IPS-15b (cell line): Measurements from ENCODE around the gene IL22RA1.

Source experiments
- H3K27me3 ChIP-seq: one replicate; pipeline ENCODE4 v1.6.1; 2013; ENCODE audit warnings: low read length; ENCODE audit not compliant: control insufficient read depth, insufficient read depth
- H3K36me3 ChIP-seq: one replicate; pipeline ENCODE4 v1.6.1; 2013; ENCODE audit warnings: low read length; ENCODE audit not compliant: control insufficient read depth, insufficient read depth
- H3K4me1 ChIP-seq: one replicate; pipeline ENCODE4 v1.6.1; 2013; ENCODE audit warnings: mild to moderate bottlenecking, low read length; ENCODE audit not compliant: control insufficient read depth, insufficient read depth
- H3K4me3 ChIP-seq: one replicate; pipeline ENCODE4 v1.5.1; 2013; ENCODE audit warnings: low read depth, low read length
- H3K9ac ChIP-seq: one replicate; pipeline ENCODE4 v1.6.1; 2013; ENCODE audit warnings: low read depth, mild to moderate bottlenecking, low read length
- H3K9me3 ChIP-seq: one replicate; pipeline ENCODE4 v1.6.1; 2013; ENCODE audit warnings: mild to moderate bottlenecking, low read length; ENCODE audit not compliant: control insufficient read depth, insufficient read depth

IL22RA1 gene

DNA sequence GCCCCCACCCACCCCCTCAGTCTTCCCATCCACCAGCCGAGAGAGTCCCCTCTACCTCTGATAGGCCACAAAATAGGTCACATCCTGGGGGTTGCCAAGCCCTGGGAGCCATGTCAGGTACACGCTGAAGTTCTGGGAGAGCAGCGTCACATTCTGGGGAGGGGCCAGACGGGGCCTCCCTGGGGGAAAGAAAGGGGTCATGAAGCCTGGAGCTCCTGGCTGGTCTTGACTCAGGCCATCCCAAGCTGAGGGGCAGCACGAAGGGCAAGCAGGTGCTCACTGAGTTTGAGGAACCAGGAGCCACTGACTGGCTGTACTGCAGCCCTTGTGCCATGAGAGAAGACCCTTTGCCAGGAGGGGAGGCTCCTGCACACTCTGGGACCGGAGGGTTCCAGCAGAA lies 37.7 kb upstream of the IL22RA1 start:
- Histone ChIP-seq H3K9ac (no peak overlapping the region), H3K27me3 (no peaks in the 10 kb centered on the region), H3K9me3 (no peaks in the 10 kb centered on the region), H3K4me1 (peaks cover 3% of the 10 kb centered on the region), H3K36me3 (no peaks in the 10 kb centered on the region), H3K4me3 (no peak overlapping the region)

- no peak overlapping the region for H3K4me3 ChIP-seq
- peaks cover 3% of the 10 kb centered on the region for H3K4me1 ChIP-seq
- H3K36me3 ChIP-seq: no peaks in the 10 kb centered on the region
- H3K27me3 ChIP-seq: no peaks in the 10 kb centered on the region
- no peak overlapping the region for H3K9ac ChIP-seq
- H3K9me3 ChIP-seq: no peaks in the 10 kb centered on the region
Measured at GRCh38 chr1:24179251-24179840, 36.4 kb upstream of the IL22RA1 start.

- Histone ChIP-seq H3K36me3 (no peaks in the 10 kb centered on the region), H3K9ac (no peak overlapping the region), H3K4me3 (no peak overlapping the region), H3K9me3 (no peaks in the 10 kb centered on the region), H3K27me3 (no peaks in the 10 kb centered on the region), H3K4me1 (peaks cover 3% of the 10 kb centered on the region)
Measured at GRCh38 chr1:24178407-24178806, 35.5 kb upstream of the IL22RA1 start.

DNA sequence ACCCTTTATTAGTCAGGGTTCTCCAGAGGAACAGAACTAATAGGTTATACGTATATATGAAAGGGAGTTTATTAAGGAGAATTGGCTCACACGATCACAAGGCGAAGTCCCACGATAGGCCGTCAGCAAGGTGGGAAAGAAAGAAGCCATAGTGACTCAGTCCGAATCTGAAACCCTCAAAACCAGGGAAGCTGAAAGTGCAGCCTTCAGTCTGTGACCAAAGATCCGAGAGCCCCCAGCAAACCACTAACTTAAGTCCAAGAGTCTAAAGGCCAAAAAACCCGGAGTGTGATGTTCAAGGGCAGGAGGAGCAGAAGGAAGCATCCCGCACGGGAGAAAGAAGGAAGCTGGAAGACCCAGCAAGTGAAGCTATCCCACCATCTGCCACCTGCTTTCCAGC lies 34.2 kb upstream of the IL22RA1 start:
- H3K36me3 ChIP-seq: no peaks in the 10 kb centered on the region
- H3K4me3 ChIP-seq: no peak overlapping the region
- H3K4me1 ChIP-seq: peaks cover 3% of the 10 kb centered on the region
- H3K27me3 ChIP-seq: no peaks in the 10 kb centered on the region
- no peak overlapping the region for H3K9ac ChIP-seq
- no peaks in the 10 kb centered on the region for H3K9me3 ChIP-seq

- H3K36me3 ChIP-seq: no peaks in the 10 kb centered on the region
- H3K9me3 ChIP-seq: no peaks in the 10 kb centered on the region
- no peak overlapping the region for H3K9ac ChIP-seq
- no peak overlapping the region for H3K4me3 ChIP-seq
- H3K4me1 ChIP-seq: peaks cover 3% of the 10 kb centered on the region
- no peaks in the 10 kb centered on the region for H3K27me3 ChIP-seq
Measured at GRCh38 chr1:24175033-24175755, 32.3 kb upstream of the IL22RA1 start.

- Histone ChIP-seq H3K4me3 (no peak overlapping the region), H3K36me3 (peaks cover 5% of the 10 kb centered on the region), H3K27me3 (no peaks in the 10 kb centered on the region), H3K4me1 (peaks cover 3% of the 10 kb centered on the region), H3K9me3 (no peaks in the 10 kb centered on the region), H3K9ac (no peak overlapping the region)
Measured at GRCh38 chr1:24173638-24174575, 31.0 kb upstream of the IL22RA1 start.

- Histone ChIP-seq H3K4me1 (peaks cover 3% of the 10 kb centered on the region), H3K9ac (no peak overlapping the region), H3K9me3 (no peaks in the 10 kb centered on the region), H3K27me3 (no peaks in the 10 kb centered on the region), H3K4me3 (no peak overlapping the region), H3K36me3 (peaks cover 5% of the 10 kb centered on the region)
Measured at GRCh38 chr1:24172598-24172997, 29.7 kb upstream of the IL22RA1 start.

DNA sequence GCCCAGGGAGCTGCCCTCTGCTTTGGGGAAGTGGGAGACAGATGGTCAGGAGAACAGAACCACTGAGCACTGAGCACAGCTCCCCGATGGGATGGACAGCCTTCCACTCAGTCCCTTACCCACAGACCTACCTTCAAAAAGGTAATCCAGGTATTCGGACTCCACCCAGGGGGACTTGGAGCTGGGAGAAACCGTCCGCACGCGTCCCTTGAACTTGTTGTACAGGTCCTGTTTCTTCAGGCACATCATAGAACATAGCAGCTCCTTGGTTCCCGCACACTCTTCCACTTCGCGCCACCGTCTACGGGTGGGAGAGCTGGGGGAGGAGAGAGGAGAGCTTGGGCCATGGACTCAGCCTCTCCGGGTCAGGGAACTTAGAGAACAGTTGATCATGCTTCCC lies 26.3 kb upstream of the IL22RA1 start:
- Histone ChIP-seq H3K27me3 (no peaks in the 10 kb centered on the region), H3K4me3 (no peak overlapping the region), H3K9ac (no peak overlapping the region), H3K4me1 (no peaks in the 10 kb centered on the region), H3K9me3 (no peaks in the 10 kb centered on the region), H3K36me3 (peaks cover 13% of the 10 kb centered on the region)

DNA sequence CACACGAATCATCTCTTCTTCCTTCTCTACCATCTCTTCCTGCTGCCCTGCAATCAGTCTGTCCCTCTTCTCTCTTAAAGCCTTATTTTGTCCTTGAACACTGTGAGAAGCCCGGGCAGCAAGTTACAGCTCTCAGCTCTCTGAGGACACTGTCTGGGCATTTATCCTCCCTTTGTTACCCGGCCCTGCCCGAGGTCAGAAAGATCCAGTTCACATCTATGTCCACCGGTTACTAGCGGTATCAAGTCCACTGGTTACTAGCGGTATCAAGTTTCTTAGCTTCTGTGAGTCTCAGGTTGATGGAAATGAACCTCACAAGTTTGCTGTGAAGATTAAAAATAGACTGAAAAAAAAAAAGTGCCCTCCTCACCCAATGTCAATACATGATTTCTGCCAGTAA lies 25.3 kb upstream of the IL22RA1 start:
- Histone ChIP-seq H3K9ac (no peak overlapping the region), H3K9me3 (no peaks in the 10 kb centered on the region), H3K27me3 (no peaks in the 10 kb centered on the region), H3K4me1 (no peaks in the 10 kb centered on the region), H3K4me3 (no peak overlapping the region), H3K36me3 (peaks cover 13% of the 10 kb centered on the region)

DNA sequence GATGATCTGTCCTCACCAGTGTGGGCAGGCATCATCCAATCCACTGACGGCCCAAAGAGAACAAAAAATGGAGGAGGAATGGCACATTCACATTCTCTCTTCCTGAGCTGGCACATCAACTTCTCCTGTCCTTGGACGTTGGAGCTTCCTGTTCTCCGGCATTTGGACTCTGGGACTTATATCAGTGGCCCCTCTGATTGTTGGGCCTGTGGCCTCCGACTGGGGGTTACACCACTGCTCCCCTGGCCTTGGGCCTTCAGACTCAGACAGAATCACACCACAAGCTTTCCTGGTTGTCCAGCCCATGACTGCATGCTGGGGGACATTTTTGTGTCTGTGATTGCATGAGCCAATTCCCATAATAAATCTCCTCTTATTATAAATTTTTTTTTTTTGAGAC lies 24.1 kb upstream of the IL22RA1 start:
- H3K36me3 ChIP-seq: peaks cover 13% of the 10 kb centered on the region
- no peaks in the 10 kb centered on the region for H3K4me1 ChIP-seq
- no peaks in the 10 kb centered on the region for H3K9me3 ChIP-seq
- no peaks in the 10 kb centered on the region for H3K27me3 ChIP-seq
- no peak overlapping the region for H3K9ac ChIP-seq
- no peak overlapping the region for H3K4me3 ChIP-seq

GRCh38 chr1:24165500-24165899 lies 22.6 kb upstream of the IL22RA1 start:
- Histone ChIP-seq H3K9ac (no peak overlapping the region), H3K27me3 (no peaks in the 10 kb centered on the region), H3K9me3 (no peaks in the 10 kb centered on the region), H3K4me1 (no peaks in the 10 kb centered on the region), H3K4me3 (no peak overlapping the region), H3K36me3 (peaks cover 13% of the 10 kb centered on the region)
